GM18861 (cell line): ENCODE measurements around the gene SMIM10L2A.
"Not testable (repeated sequence)": the region's sequence is repeated elsewhere in the genome, so short reads cannot be mapped to it uniquely, and the experiment has no call there.

ENCODE experiments used
- ATAC-seq: cut with Tn5 transposase; IDR thresholded peaks from one replicate; pipeline ENCODE4 v1.9.1; 2021; ENCODE audit not compliant: unreplicated experiment

SMIM10L2A gene

DNA sequence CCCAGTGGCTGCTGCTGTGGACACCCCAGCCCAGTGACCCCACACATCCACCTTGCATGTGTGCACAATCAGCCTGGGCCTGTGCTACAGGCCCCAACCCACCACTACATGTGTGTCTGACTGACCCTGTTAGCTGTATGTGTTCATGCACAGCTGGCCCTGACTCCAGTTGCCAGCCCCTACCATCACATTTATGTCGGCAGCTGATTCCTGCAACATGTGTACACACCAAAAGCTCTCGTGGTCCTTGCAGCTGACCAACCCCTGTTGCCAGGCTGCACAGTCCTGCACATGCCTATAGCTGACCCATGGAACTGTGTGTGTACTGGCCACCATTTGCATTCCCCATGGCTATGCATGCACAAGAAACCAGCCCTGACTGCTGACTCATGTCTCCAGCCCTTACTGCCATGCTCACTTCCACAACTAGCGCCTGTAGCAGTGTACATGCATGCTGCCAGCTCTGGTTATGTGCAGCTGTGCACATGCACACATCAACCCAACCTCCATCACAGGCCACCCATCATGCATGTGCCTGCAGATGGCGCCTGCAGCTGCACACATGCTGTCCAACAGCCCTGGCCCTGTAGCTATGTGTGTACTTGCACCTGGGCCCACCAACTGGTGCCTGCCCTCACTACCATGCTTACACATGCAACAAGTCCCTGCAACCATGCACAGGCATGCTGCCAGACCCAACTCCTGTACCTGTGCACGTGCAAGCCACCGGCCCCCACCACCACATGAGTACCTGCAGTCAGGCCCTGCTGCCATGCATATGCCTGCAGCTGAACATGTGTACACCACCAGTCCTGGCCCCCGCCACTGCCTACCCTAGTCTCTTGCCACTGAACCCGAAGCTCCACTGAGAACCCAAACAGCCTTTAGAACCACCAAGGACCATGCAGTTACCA, 28.1 kb downstream of the SMIM10L2A start:
- ATAC-seq = no peak

DNA sequence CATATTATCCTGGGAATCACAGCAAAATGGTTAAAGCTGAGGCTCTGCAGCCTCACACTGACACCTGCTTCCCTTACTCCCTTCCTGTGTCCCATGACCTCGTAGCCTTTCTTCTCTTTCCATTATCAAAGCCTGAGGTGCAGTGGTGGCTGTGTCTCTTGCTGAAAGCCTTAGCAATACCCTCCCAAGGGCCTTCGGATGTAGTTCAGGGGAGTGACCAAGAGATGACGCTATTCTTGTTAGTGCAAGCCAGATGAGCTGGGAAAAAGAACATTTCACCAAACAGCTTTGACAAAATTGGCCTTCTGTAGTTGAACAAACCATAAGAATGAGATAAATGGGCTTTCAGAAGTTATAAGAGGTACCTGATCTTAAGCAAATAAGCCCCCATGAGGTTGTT, 31.6 kb downstream of the SMIM10L2A start:
- no peak for ATAC-seq

DNA sequence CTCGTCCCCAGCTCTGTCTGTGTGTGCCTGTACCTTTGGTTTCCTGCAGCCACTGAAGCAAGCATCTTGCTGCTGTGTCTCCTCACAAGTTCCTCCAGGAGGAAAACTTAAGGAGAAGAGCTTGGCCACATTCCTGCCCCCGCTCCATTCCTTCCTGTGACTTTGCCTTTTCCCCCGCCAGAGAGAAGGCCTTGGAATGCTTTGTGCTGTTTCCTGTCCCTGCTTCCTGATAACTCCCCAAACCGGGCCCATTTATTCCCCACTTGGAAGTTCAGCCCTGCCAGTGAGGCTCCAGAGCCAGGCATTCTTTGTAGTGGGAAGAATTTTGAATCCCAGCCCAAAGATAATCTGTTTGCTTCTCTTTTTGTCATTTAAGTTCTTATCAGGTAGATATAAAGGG, 33.1 kb downstream of the SMIM10L2A start:
- ATAC-seq = no peak

DNA sequence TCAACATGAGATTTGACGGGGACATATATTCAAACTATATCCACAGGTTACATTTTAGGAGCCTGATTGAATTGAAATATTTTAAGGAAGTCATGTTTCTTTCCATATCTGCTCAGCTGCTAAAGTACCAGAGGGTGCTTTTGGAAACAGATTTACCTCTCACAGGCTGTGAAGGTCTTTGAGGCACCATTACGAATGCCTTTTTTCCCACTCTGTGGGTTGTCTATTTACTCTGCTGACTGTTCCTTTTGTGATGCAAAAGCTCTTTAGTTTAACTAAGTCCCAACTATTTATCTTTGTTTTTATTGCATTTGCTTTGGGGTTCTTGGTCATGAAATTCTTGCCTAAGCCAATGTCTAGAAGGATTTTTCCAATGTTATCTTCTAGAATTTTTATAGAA, 40.0 kb downstream of the SMIM10L2A start:
- not testable (repeated sequence) for ATAC-seq

DNA sequence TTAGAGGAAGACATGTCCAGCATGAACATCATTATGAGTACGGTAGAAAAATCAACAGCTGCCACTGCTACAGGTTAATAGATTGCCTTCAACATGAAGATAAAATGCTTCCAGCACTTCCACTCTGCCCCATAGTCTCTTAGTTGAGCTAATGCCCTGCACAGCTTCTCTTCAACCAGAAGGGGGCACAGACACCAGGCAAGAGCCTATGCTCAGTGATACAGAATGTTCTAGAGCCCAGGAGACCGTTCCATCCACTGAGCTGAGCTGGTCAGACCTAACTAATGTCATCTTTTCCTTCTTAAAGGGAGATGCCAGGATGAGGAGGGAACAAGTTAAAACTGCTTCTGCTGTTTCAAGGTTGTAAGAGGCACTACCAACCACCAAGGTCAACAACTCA, 42.2 kb downstream of the SMIM10L2A start:
- peak; percentile 49 for ATAC-seq

DNA sequence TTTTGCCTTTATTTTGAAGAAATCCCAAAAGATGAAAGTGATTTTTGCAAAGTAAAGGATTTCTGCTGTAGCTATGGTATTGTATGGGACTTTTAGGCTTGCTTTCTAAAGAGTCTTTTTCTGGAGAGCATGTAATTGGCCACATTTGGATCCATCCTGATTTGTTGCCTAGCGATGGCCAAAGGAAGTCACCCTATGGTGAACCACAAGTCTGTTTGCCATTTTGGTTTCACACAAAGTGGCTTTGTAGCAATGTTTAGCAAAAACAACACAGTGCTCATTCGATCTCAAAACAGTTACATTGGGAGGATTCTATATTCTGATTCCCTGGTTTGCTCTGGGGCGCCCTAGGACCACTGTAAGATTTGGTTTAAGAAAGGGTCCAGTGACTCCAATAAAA, 54.6 kb downstream of the SMIM10L2A start:
- ATAC-seq = no peak

DNA sequence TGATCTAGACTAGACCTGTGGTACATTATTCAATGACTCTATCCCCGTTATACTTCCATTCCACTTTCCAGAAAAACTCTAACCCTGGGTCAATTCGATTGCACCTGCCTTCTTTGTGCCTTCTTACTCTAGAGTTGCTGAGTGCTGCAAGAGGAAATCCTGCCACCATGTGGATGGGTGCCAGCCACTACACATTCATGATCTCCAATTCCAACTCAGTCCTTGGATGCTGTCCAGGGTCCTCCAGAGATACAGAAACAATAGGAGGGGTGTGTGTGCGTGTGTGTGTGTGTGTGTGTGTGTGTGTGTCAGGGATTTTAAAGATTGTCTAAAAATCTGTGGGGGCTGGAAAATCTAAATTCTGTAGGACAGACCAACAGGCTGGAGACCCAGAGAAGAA, 55.8 kb downstream of the SMIM10L2A start:
- no peak for ATAC-seq
